Activated T-cell treated with anti-CD3 and anti-CD28 coated beads for 1 hour (primary cell): ENCODE results near the gene SHPK.

Experiments
- DNase-seq: peaks from one replicate; pipeline ENCODE4 v3.0.0-alpha.2; 2020; ENCODE audit warnings: low read depth

SHPK gene

GRCh38 chr17:3659541-3660111 is 23.6 kb upstream of the SHPK start:
- DNase-seq, result no peak

DNA sequence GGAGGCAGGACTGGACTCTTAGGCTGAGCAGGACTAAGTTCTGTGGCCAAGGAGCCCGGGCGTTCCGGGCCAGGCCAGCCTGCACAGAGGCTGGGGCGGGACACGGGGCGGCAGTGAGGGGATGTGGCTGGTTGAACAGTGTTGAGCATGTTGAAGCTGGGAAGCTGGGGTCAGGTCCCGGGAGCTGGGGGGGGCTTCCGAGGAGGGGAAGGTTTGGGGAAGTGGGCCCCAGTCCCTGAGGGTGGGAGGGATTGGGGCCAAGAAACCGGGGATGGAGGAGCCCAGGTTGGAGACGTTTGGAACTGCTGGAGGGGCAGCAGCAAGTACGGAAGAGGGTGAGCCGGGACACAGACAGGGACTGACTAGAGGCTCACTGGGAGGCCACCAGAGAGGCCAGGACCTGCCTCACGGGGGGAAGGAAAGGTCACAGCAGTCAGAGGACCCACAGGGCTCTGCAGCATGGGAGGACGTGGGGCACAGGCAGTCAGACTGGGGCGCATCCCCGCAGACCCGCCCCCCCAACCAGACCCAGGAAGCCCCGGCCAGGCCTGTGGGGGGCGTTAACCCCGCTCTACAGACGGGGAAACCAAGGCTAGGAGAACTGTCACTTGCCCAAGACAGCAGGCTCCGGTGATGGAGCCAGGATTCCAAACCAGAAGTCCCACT is 22.9 kb upstream of the SHPK start:
- DNase-seq, result no peak

- no peak for DNase-seq
These were observed 22.1 kb upstream of the SHPK start for GRCh38 chr17:3657874-3658783.

DNA sequence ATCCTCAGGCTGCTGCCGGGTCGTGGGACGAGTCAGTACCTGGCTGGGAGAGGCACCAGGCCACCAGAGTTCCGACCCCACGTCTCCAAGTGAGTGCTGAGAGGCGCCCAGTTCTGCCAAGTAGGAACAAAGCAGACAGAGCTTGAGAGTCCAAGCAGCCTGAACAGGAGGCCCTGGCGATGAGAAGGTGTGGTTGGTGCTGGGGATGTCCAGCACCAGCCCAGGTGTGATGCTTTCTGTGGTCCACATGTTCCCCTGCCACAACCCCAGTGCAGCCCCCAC is 21.5 kb upstream of the SHPK start:
- no peak for DNase-seq

GRCh38 chr17:3656755-3657587 is 20.9 kb upstream of the SHPK start:
- no peak for DNase-seq

DNA sequence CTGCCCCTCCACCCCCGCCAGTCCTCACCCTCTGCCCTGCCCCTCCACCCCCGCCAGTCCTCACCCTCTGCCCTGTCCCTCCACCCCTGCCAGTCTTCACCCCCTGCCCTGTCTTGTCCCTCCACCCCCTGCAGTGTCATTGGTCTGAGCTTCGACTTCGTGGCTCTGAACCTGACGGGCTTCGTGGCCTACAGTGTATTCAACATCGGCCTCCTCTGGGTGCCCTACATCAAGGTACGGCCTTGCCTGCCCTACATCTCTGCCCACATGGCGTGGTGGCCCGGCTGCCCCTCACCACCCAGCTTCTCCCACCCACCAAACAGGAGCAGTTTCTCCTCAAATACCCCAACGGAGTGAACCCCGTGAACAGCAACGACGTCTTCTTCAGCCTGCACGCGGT is 20.3 kb upstream of the SHPK start:
- no peak for DNase-seq

DNA sequence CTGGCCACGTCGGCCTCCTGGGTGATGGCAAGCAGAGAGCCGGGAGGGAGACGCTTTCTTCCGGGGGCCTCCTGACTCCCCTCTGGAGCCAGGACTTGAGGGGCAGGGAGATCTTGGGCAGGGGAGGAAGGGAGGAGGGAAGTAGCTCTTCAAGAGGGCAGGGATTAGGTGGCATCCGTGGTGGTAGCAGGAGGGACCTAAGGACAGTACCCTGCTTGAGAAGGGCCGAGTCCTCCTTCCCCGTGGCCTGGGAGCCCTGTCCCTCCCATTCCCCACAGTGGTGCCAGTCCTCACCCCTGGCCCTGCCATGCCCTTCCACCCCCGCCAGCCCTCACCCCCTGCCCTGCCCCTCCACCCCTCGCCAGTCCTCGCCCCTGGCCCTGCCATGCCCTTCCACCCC is 19.7 kb upstream of the SHPK start:
- DNase-seq, result no peak

DNA sequence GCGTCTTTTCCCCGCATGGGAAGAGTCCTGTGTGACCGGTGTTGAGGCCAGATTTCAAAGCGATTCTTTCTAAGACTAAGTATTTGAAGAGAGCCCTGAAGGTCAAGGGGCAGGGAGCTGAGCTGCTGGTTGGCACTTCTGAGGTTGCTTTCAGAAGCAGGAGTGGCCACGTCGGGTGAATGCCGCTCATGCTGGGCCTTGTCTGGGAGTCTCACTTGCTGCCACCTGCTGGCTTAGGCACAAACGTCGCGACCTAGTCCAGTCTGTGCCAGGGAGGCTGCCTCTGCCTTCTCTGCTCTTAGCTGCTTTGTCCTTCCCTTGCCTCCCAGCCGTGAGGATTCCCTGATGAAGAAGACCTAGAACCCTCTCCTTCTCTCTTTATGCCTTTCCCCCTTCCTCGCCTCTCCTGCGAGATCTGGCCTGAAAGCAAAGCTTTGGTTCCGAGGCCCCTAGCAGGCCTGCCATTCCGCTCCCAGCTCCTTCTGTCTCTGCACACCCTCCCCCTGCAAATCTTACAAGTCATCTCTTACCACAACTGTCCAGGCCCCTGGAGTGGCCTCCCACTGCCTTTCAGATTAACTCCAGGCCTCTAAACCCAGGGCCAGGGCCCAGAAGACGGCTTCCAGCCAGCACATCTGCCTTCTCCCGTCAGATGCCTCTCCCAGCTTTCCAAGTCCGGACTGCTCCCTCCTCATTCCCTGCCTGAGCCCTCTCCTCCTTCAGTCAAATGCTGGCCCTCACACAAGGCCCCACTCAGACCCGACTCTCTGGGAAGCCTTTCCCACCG is 11.9 kb upstream of the SHPK start:
- DNase-seq, result peak; percentile 26

GRCh38 chr17:3647251-3647650 is 11.2 kb upstream of the SHPK start:
- DNase-seq, result no peak

DNA sequence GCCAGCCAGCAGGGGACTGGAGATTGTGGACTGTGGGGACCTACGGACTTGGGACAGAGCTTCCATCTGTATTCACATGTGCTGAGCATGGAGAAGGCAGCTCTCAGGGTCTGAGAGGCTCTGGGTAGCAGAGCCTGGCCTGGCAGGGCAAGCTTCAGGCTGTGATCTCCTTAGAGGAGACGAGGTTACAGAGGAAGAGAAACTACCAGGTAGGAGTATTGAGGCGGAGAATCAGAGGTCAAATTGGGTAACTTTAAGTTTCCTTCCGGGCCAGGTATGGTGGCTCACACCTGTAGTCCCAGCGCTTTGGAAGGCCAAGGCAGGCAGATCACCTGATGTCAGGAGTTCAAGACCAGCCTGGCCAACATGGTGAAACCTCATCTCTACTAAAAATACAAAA is 9.3 kb upstream of the SHPK start:
- DNase-seq, result no peak

DNA sequence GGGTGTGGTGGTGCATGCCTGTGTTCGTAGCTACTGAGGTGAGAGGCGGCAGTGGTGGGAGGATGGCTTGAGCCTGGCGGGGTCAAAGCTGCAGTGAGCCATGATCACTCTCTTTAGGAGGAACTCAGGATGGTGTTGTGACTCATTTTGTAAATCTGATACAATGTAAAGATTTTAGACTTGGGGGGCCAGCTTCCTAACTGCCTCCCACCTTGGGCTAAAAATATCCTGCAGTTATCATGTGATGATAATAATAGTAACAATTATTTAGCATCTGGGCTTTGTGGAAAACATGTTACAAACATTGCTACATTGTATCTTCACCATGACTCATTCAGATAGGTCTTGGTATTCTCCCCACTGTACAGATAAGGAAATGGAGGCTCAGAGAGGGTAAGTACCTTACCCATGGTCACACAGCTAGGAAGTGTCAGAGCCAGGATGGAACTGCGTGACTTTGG is 7.9 kb upstream of the SHPK start:
- DNase-seq, result no peak

GRCh38 chr17:3641717-3642486 is 5.9 kb upstream of the SHPK start:
- DNase-seq, result no peak

- DNase-seq, result no peak
These were observed 5.0 kb upstream of the SHPK start for GRCh38 chr17:3641014-3641413.

DNA sequence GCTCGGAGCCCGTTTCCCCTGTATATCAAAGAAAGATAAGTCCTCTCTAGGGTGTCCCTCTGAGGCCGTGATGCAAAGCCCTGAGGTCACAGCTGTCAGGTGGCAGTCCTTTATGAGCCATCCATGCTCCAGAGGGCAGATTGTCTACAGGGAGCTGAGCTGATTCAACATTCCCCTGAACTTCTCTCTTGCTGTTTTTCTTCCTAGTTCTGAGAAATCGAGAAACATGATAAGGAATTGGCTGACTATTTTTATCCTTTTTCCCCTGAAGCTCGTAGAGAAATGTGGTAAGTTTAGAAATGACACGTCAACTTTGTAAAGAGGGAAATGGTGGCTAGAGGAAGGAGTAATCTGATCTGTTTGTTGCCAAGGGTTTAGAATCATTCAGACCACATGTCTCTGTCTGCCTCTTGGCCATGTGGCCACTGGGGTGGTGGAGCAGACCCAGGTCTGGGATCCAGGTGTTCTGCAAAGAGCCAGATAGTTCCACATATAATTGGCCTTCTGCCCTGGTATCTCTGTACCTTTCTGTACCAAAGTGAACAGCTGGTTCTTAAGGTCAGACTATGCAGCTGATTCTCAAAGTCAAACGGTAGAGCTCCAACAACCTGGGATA is 4.0 kb upstream of the SHPK start:
- DNase-seq, result no peak

DNA sequence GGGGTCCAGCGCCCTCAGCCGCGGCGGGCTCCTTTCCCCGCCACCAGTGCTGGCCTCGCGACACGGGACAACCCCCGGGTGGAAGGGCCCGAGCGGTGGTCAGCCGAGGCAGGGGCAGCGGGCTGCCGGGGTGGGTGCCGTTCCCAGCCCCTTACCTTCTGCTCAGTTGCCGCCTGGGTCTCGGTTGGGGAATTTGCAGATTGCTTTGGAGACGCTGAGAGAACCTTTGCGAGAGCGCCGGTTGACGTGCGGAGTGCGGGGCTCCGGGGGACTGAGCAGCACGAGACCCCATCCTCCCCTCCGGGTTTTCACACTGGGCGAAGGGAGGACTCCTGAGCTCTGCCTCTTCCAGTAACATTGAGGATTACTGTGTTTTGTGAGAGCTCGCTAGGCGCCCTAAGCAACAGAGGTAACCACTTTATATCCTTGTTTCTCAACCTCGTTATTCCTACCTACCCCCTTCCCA is 891 bp upstream of the SHPK start:
- no peak for DNase-seq

GRCh38 chr17:3635474-3636153 is 436 bp downstream of the SHPK start:
- no peak for DNase-seq

- DNase-seq, result no peak
These were observed 3.8 kb downstream of the SHPK start for GRCh38 chr17:3632287-3632686.

DNA sequence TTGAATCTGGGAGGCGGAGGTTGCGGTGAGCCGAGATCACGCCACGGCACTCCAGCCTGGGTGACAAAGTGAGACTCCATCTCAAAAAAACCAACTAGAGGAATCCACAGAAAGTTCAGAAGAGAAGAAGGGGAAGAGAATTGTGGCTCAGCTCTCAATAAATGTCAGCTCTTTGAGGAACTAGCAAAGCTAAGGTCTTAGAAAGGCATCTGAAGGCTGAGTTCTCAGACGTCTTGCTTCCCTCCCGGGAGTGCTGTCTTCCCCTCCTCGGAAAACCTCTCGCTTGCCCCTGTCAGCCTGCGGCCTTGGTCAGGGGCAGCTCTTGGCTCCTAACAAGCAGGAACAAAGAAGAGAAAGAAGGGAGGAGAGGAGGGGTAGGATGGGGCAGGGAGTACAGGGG is 5.3 kb downstream of the SHPK start:
- no peak for DNase-seq

GRCh38 chr17:3627769-3628167 is 8.3 kb downstream of the SHPK start:
- DNase-seq, result no peak
